ENCODE results near the gene SKI.

SKI gene

DNA sequence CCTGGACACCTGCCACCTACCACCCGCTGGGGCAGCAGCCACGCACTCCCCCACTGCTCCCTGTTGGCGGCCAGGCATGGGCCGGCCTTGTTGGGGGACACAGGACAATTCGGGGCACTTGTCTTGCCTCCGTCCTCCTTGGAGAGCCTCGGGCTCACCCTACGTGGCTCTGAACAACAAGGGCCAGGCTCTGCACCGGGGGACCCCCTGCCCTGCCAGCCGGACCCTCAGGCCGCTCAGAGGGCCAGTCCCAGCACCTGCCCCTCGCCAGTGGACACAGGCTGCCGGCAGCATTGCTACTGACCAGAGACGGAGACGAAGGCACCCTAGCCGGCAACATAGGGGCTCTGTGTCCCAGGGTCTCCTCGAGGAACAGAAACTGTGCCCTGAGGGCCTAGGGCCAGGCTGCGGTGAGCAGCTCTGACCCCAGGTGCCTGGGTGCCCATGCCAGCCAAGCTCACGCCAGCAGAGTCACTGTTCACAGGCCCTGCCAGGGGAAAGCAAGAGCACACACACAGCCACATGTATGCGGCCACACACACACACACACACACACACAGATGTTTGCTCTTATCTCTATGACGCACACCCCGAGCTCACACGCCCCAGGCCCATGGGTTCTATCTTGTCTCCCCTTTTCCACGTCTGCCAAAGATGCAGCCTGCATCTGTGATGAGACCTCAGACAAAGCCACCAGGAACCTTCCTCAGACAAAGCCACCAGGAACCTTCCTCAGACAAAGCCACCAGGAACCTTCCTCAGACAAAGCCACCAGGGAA lies 117.4 kb downstream of the SKI start:
- no peak for FAIRE-seq

- no peak for FAIRE-seq
These were observed 118.7 kb downstream of the SKI start for GRCh38 chr1:2346691-2347408.

- no peak for FAIRE-seq
These were observed 119.3 kb downstream of the SKI start for GRCh38 chr1:2347409-2347785.

GRCh38 chr1:2347896-2348295 lies 119.8 kb downstream of the SKI start:
- no peak for FAIRE-seq

DNA sequence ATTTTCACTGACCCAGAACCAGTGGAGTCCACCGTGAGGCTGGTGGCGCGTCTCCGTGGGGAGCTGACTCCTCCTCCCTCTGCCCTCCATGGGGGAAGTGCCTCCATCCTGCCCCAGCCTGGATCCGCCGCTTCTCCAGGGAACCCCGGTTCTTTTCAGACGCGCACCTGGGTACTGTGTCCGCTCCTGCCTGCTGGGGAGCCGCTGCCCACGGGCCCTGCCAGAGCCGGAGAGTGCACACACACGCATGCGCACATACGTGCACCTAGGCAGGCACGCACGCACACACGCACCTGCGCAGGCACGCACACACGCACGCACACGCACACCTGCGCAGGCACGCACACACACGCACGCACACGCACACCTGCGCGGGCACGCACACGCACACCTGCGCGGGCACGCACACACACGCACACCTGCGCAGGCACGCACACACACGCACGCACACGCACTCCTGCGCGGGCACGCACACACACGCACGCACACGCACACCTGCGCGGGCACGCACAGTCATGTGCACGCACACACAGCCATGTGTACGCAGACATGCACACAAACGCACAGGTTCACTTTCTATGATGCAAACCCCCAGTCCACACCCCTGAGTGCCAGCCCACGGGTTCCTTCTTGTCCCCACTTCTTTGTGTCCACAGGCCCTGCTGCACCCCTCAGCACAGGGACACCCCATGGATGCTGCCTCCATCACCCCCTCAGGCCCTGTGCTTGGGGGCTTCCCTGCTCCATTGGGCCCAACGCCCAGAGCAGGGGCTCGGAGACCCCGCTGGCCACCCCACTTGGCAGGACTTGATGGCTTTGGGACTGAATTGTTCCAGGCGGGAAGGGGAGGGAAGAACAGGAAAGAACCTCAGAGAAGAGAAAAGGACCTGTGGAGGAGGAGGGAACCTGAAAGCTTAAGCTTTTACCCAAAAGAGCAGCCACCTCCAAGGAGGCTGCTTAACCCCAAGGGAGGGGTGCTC lies 120.5 kb downstream of the SKI start:
- FAIRE-seq, result no peak

- no peak for FAIRE-seq
These were observed 121.7 kb downstream of the SKI start for GRCh38 chr1:2349806-2350205.

GRCh38 chr1:2350501-2350900 lies 122.4 kb downstream of the SKI start:
- no peak for FAIRE-seq

DNA sequence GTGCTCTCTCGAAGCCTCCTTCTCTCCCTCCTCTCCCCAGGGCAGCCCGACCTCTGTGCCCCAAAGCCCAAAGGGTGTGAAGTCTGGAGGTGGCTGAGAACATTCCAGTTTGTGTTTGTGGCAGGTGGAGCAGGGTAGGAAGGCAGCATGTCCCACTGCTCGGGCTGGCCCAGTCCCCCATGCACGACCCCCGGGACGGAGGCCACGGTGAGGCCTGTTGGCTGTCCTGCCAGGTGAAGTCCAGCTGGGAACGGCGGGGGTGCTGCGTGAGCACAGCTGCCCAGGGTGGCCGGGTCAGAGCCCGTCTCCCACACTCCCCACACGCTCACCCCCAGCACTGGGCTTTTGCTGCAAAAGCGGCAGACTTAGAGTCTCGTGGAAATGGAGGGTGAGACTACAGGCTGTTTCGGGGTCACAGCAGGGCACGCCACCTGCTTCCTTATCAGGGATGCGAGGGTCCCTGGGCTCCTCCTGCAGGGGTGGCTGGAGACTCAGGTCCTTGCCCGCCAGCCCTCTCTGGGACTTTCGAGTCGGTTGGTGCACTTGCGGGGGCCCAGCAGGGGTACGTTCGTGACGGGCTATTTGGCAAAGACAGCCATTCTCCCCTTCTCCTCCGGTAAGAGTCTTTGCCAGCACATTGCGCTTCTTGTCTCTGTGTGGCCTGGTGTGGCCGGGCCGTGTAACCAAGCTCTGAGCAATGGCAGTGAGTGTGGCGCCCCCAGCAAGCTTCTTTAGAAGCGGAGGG lies 123.0 kb downstream of the SKI start:
- no peak for FAIRE-seq

DNA sequence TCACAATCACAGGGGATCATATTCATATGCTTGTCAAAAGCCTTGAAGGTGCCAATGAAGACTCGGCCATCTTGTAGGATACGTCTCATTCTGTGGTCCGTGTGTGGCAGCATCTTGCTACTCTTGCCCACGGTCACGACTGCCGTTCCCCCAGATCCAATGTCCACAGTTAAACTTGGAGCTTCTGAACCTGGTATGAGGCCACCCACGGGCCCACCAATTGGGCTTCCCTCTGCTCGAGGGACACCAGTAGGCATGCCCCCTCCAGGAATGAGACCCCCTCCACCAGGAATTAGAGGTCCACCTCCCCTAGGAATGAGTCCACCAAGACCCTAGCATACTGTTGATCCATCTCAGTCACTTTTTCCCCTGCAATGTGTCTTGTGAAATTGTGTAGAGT lies 123.6 kb downstream of the SKI start:
- FAIRE-seq, result no peak

DNA sequence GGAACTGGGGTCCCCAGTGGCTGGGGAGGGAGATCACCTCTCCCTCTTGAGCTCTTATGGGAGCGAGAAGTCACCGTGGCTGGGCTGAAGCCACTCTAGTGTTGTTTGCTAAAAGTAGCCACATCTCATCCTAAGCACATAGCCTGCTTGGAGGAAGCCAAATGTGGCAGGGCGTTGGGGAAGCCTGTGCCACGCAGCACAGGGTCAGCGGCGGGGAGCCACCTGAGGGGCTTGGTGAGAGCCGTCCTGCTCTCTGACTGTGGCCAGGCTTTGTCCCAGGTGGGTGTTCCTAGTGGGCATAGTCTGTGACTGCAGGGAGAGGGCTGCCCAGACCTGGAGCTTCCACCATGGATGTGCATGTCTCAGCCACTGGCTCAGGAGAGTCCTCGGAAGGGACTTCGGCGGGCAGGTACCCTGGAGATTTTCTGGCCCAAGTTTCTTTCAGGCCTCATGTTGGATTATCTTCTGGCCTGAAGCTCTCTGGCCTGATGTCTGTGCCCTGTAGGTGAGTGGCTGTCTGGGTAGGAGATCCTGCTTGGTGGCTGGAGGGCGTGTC lies 124.3 kb downstream of the SKI start:
- no peak for FAIRE-seq

DNA sequence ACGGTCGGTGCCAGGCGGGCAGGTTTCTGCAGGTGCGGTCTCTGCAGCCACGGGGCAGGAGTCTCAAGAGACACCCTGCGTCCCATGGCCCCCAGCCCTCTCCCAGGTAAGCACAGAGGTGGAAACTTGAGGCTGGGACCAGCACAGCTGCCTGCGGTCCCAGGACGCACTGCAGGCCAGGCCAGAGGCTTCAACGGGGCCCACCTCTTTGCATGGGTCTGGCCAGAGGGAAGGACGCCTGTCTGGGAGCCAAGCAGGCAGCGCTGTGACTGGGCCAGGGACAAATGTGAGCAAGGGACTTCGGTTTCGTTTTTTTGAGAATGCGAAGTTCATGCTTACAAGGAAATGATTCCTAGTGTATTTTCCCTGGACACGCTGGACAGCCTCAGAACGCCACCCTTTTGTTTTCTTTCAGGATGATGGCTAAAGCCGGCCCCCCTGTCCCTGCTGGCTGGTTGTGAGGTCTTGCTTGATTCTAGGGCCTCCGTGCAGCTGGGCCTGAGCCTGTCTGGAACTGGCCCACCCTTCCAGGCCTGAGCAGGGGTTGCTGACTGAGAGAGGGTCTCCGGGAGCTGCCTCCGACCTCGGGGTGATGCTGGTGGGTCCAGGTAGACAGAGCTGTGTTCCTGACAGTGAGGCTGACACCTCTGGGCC lies 124.9 kb downstream of the SKI start:
- FAIRE-seq, result no peak

GRCh38 chr1:2353551-2354438 lies 125.7 kb downstream of the SKI start:
- no peak for FAIRE-seq

- no peak for FAIRE-seq
These were observed 126.6 kb downstream of the SKI start for GRCh38 chr1:2354511-2355372.

- FAIRE-seq, result no peak
These were observed 127.5 kb downstream of the SKI start for GRCh38 chr1:2355373-2356261.

GRCh38 chr1:2356401-2356800 lies 128.3 kb downstream of the SKI start:
- no peak for FAIRE-seq

DNA sequence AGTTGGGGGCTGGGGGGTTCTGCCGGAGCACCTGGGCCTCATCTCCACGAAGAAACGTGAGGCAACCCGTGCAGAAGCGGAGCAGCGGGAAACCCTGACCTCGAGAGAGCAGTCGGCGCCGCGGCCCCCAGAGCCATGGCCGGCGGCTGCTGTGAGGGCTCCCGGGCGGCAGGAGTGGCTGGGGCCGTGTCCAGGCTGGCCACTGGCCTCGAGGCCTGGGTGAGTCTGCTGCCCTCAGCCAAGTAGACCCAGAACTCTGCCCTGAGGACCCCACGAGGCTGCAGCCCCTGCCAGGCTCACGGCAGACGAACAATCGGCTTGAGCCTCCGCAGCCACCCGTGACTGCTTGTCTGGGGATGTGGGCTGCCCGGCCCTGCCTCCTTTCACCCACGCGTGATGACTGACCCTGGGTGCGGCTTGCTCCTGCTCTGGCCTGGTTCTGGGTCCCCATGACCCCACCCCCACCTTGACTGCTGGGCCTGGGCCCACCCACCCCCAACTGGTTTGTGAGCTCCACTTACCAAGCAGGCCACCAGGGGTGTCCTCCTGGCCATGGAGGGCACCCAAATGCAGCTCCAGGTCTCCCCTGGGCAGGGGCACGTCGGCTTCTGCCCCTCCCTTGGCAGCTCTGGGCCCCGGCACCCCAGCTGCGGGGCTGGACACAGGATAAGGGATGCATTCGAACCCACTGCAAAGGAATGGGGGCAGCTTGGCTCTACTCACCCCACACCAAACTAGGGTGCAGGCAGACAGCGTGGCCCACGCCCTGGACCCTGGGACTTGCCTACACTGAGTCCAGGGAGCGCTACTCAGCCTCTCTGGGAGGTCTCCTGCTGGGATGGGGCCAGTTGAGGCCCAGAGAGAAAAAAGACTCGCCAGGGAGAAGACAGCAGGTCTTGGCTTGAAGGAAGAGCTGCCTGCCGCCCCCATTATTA lies 129.1 kb downstream of the SKI start:
- no peak for FAIRE-seq

DNA sequence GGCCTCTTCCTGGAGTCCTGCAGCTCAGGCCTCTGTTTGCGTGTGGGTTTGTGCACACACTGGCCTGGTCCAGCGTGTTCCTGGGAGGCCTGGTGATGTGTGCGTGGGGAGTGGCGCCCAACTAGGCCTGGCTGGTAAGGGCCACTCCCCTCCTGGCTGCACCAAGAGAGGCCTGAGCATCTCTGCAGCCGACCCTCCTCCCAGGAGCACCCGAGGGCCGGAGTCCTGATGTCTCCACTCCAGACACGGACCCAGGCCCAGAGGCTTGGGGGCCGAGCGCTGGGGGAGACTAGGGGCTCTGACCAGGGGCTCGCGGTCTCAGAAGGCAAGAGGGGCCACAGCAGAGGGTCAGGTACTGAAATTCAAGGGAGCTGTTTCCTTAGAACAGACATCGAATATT lies 130.0 kb downstream of the SKI start:
- no peak for FAIRE-seq
